HG02943 (cell line): ENCODE results near the gene NNMT.

Experiments used
- ATAC-seq: cut with Tn5 transposase; IDR thresholded peaks from one replicate; pipeline ENCODE4 v1.9.1; 2021; ENCODE audit warnings: mild to moderate bottlenecking, low read depth, moderate library complexity; ENCODE audit not compliant: unreplicated experiment

The NNMT gene

GRCh38 chr11:114282488-114282887, 13.7 kb upstream of the NNMT start:
- no peak for ATAC-seq

- no peak for ATAC-seq
Observed at GRCh38 chr11:114283422-114283821, 12.8 kb upstream of the NNMT start.

GRCh38 chr11:114284021-114284420, 12.2 kb upstream of the NNMT start:
- no peak for ATAC-seq

GRCh38 chr11:114284914-114285313, 11.3 kb upstream of the NNMT start:
- no peak for ATAC-seq

GRCh38 chr11:114285599-114285998, 10.6 kb upstream of the NNMT start:
- no peak for ATAC-seq

- ATAC-seq: no peak
Observed at GRCh38 chr11:114286229-114286628, 10.0 kb upstream of the NNMT start.

GRCh38 chr11:114287154-114287553, 9.0 kb upstream of the NNMT start:
- ATAC-seq: no peak

- ATAC-seq: no peak
Observed at GRCh38 chr11:114288136-114288535, 8.1 kb upstream of the NNMT start.

GRCh38 chr11:114289779-114290178, 6.4 kb upstream of the NNMT start:
- ATAC-seq: no peak

- ATAC-seq: no peak
Observed at GRCh38 chr11:114290503-114291235, 5.5 kb upstream of the NNMT start.

- no peak for ATAC-seq
Observed at GRCh38 chr11:114291381-114291780, 4.8 kb upstream of the NNMT start.

- ATAC-seq: no peak
Observed at GRCh38 chr11:114291842-114292680, 4.1 kb upstream of the NNMT start.

- ATAC-seq: no peak
Observed at GRCh38 chr11:114293201-114293711, 2.9 kb upstream of the NNMT start.

GRCh38 chr11:114296605-114297372, 590 bp downstream of the NNMT start:
- no peak for ATAC-seq

GRCh38 chr11:114297806-114298709, 1.9 kb downstream of the NNMT start:
- ATAC-seq: no peak

- ATAC-seq: no peak
Observed at GRCh38 chr11:114298710-114299109, 2.5 kb downstream of the NNMT start.

- ATAC-seq: no peak
Observed at GRCh38 chr11:114301088-114301487, 4.9 kb downstream of the NNMT start.

- no peak for ATAC-seq
Observed at GRCh38 chr11:114301927-114302326, 5.7 kb downstream of the NNMT start.

GRCh38 chr11:114302663-114303062, 6.5 kb downstream of the NNMT start:
- no peak for ATAC-seq

- ATAC-seq: no peak
Observed at GRCh38 chr11:114304065-114304464, 7.9 kb downstream of the NNMT start.
